ENCODE data around the gene KCNH6.

Gene KCNH6

GRCh38 chr17:63544467-63545301, 21.5 kb downstream of the KCNH6 start:
- Histone ChIP-seq H3K36me3 (ENCODE audit: control insufficient read depth, insufficient read depth, low read length) (no peaks in the 10 kb centered on the region), H3K4me3 (ENCODE audit: low read length) (no peak overlapping the region), H3K27me3 (ENCODE audit: control insufficient read depth, insufficient read depth, low read length) (peaks cover 2% of the 10 kb centered on the region), H3K9me3 (ENCODE audit: control insufficient read depth, low read length) (no peaks in the 10 kb centered on the region), H3K9ac (ENCODE audit: low read length) (no peak overlapping the region), H3K4me1 (ENCODE audit: control insufficient read depth, insufficient read depth, low read length) (peaks cover 6% of the 10 kb centered on the region)

GRCh38 chr17:63546308-63547082, 23.3 kb downstream of the KCNH6 start:
- H3K9me3 ChIP-seq (ENCODE audit: control insufficient read depth, low read length) = no peaks in the 10 kb centered on the region
- H3K9ac ChIP-seq (ENCODE audit: low read length) = no peak overlapping the region
- H3K4me3 ChIP-seq (ENCODE audit: low read length) = no peak overlapping the region
- no peaks in the 10 kb centered on the region for H3K36me3 ChIP-seq (ENCODE audit: control insufficient read depth, insufficient read depth, low read length)
- H3K27me3 ChIP-seq (ENCODE audit: control insufficient read depth, insufficient read depth, low read length) = no peaks in the 10 kb centered on the region
- H3K4me1 ChIP-seq (ENCODE audit: control insufficient read depth, insufficient read depth, low read length) = peaks cover 6% of the 10 kb centered on the region

GRCh38 chr17:63547083-63547523, 23.9 kb downstream of the KCNH6 start:
- no peak overlapping the region for H3K4me3 ChIP-seq (ENCODE audit: low read length)
- no peaks in the 10 kb centered on the region for H3K36me3 ChIP-seq (ENCODE audit: control insufficient read depth, insufficient read depth, low read length)
- peaks cover 9% of the 10 kb centered on the region for H3K4me1 ChIP-seq (ENCODE audit: control insufficient read depth, insufficient read depth, low read length)
- H3K9me3 ChIP-seq (ENCODE audit: control insufficient read depth, low read length) = no peaks in the 10 kb centered on the region
- H3K27me3 ChIP-seq (ENCODE audit: control insufficient read depth, insufficient read depth, low read length) = no peaks in the 10 kb centered on the region
- no peak overlapping the region for H3K9ac ChIP-seq (ENCODE audit: low read length)

- H3K4me3 ChIP-seq (ENCODE audit: low read length) = peak overlapping the region; percentile 28
- no peaks in the 10 kb centered on the region for H3K36me3 ChIP-seq (ENCODE audit: control insufficient read depth, insufficient read depth, low read length)
- no peaks in the 10 kb centered on the region for H3K27me3 ChIP-seq (ENCODE audit: control insufficient read depth, insufficient read depth, low read length)
- H3K9ac ChIP-seq (ENCODE audit: low read length) = peak overlapping the region; percentile 60
- H3K9me3 ChIP-seq (ENCODE audit: control insufficient read depth, low read length) = no peaks in the 10 kb centered on the region
- peaks cover 10% of the 10 kb centered on the region for H3K4me1 ChIP-seq (ENCODE audit: control insufficient read depth, insufficient read depth, low read length)
Observed at GRCh38 chr17:63549289-63549945, 26.3 kb downstream of the KCNH6 start.

GRCh38 chr17:63549946-63550816, 27.0 kb downstream of the KCNH6 start, which contains the start of gene DCAF7:
TSS of gene DCAF7 (plus strand) at chr17:63550477. CDS start at chr17:63550678, 201 bp downstream.
- peaks cover 10% of the 10 kb centered on the region for H3K4me1 ChIP-seq (ENCODE audit: control insufficient read depth, insufficient read depth, low read length)
- no peaks in the 10 kb centered on the region for H3K27me3 ChIP-seq (ENCODE audit: control insufficient read depth, insufficient read depth, low read length)
- peak within 1 kb of the TSS; percentile 88 for H3K9ac ChIP-seq (ENCODE audit: low read length)
- H3K4me3 ChIP-seq (ENCODE audit: low read length) = peak within 1 kb of the TSS; percentile 85
- H3K9me3 ChIP-seq (ENCODE audit: control insufficient read depth, low read length) = no peaks in the 10 kb centered on the region
- no peaks in the 10 kb centered on the region for H3K36me3 ChIP-seq (ENCODE audit: control insufficient read depth, insufficient read depth, low read length)

- Histone ChIP-seq H3K27me3 (ENCODE audit: control insufficient read depth, insufficient read depth, low read length) (no peaks in the 10 kb centered on the region), H3K36me3 (ENCODE audit: control insufficient read depth, insufficient read depth, low read length) (no peaks in the 10 kb centered on the region), H3K9ac (ENCODE audit: low read length) (peak overlapping the region; percentile 88), H3K4me3 (ENCODE audit: low read length) (peak overlapping the region; percentile 85), H3K4me1 (ENCODE audit: control insufficient read depth, insufficient read depth, low read length) (peaks cover 10% of the 10 kb centered on the region), H3K9me3 (ENCODE audit: control insufficient read depth, low read length) (no peaks in the 10 kb centered on the region)
Observed at GRCh38 chr17:63550817-63551639, 27.9 kb downstream of the KCNH6 start.

GRCh38 chr17:63552211-63552610, 29.1 kb downstream of the KCNH6 start:
- Histone ChIP-seq H3K4me1 (ENCODE audit: control insufficient read depth, insufficient read depth, low read length) (peaks cover 10% of the 10 kb centered on the region), H3K36me3 (ENCODE audit: control insufficient read depth, insufficient read depth, low read length) (no peaks in the 10 kb centered on the region), H3K27me3 (ENCODE audit: control insufficient read depth, insufficient read depth, low read length) (no peaks in the 10 kb centered on the region), H3K4me3 (ENCODE audit: low read length) (no peak overlapping the region), H3K9ac (ENCODE audit: low read length) (no peak overlapping the region), H3K9me3 (ENCODE audit: control insufficient read depth, low read length) (no peaks in the 10 kb centered on the region)

GRCh38 chr17:63555500-63556156, 32.5 kb downstream of the KCNH6 start:
- Histone ChIP-seq H3K36me3 (ENCODE audit: control insufficient read depth, insufficient read depth, low read length) (no peaks in the 10 kb centered on the region), H3K9ac (ENCODE audit: low read length) (no peak overlapping the region), H3K9me3 (ENCODE audit: control insufficient read depth, low read length) (no peaks in the 10 kb centered on the region), H3K4me3 (ENCODE audit: low read length) (no peak overlapping the region), H3K27me3 (ENCODE audit: control insufficient read depth, insufficient read depth, low read length) (no peaks in the 10 kb centered on the region), H3K4me1 (ENCODE audit: control insufficient read depth, insufficient read depth, low read length) (peaks cover 10% of the 10 kb centered on the region)

GRCh38 chr17:63557416-63557815, 34.3 kb downstream of the KCNH6 start:
- H3K36me3 ChIP-seq (ENCODE audit: control insufficient read depth, insufficient read depth, low read length) = no peaks in the 10 kb centered on the region
- peaks cover 4% of the 10 kb centered on the region for H3K4me1 ChIP-seq (ENCODE audit: control insufficient read depth, insufficient read depth, low read length)
- H3K4me3 ChIP-seq (ENCODE audit: low read length) = no peak overlapping the region
- H3K9me3 ChIP-seq (ENCODE audit: control insufficient read depth, low read length) = no peaks in the 10 kb centered on the region
- H3K9ac ChIP-seq (ENCODE audit: low read length) = no peak overlapping the region
- no peaks in the 10 kb centered on the region for H3K27me3 ChIP-seq (ENCODE audit: control insufficient read depth, insufficient read depth, low read length)

- H3K9ac ChIP-seq (ENCODE audit: low read length) = no peak overlapping the region
- H3K27me3 ChIP-seq (ENCODE audit: control insufficient read depth, insufficient read depth, low read length) = no peaks in the 10 kb centered on the region
Observed at GRCh38 chr17:63558441-63558840, 35.3 kb downstream of the KCNH6 start.

More at GRCh38 chr17:63558441-63558840, 35.3 kb downstream of the KCNH6 start:
- no peaks in the 10 kb centered on the region for H3K4me1 ChIP-seq (ENCODE audit: control insufficient read depth, insufficient read depth, low read length)
- H3K36me3 ChIP-seq (ENCODE audit: control insufficient read depth, insufficient read depth, low read length) = no peaks in the 10 kb centered on the region
- no peak overlapping the region for H3K4me3 ChIP-seq (ENCODE audit: low read length)
- H3K9me3 ChIP-seq (ENCODE audit: control insufficient read depth, low read length) = no peaks in the 10 kb centered on the region
